T-helper 1 cell treated with Interleukin-12 subunit alpha and Interleukin-12 subunit beta and Interleukin-4 antibody, amounts not matched to agents 30 ng/mL and 1 ng/mL, for 36 hours (primary cell): Measurements from ENCODE around the gene HOXD8. TPM values are rescaled to one million over a fixed set of nuclear protein-coding genes. Genes with fewer than 3 reads are reported as not detected.

ENCODE experiments used
- intact Hi-C: fragments of 100-400 bp; cut with micrococcal nuclease; formaldehyde crosslinking; loops from one replicate; pipeline ENCODE4 v1.15.1; 2024
- total RNA-seq: library from RNA; stranded (reverse); gene quantifications from 2 replicates; pipeline ENCODE4 v1.2.3, GENCODE V29; 2022

The HOXD8 gene
- total RNA-seq, 1 donor from 2014 or later: not detected

DNA sequence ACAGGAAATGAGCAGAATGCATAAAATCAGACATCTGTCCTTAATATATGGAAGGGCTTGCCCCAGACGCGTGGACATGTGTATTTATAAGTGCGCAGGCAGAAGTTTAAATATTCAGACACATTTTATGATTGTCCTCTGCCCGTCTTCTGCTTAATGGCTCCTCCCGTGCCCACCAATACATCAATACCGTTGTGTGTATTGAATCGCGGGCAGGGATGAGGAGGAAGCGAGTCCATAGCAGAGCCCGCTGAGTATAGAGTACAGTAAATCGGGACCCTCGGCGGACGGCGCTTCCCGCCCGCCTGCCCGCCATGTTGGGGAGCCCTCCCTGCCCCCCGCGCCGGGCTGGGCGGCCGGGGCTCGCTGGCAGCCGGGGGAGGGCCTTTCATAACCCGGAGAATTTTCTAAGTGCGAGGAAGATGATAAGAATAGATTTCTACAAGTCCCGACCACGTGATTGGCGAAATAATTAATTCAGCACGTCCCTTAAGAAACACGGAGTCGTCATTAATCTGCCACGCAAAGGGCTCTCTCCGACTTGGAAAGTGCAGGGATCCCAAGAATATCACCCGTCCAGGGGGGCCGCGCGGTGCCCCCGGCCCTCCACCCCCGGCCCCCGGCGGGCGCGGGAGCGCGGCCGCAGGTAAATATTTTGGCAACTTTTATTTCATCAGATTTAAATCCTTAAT lies 27.4 kb downstream of the HOXD8 start, which contains the start of gene HOXD3:
Gene HOXD3 (plus strand): TSS at position 501 of the 692 bp plus-strand sequence. CDS start 11,808 bp downstream, outside the sequence.
- intact Hi-C loops: loop anchor here (2.0 to 10.0 kb wide), 4 partner anchors 16 to 1822 kb away; partner anchors contain the start of gene SP9

DNA sequence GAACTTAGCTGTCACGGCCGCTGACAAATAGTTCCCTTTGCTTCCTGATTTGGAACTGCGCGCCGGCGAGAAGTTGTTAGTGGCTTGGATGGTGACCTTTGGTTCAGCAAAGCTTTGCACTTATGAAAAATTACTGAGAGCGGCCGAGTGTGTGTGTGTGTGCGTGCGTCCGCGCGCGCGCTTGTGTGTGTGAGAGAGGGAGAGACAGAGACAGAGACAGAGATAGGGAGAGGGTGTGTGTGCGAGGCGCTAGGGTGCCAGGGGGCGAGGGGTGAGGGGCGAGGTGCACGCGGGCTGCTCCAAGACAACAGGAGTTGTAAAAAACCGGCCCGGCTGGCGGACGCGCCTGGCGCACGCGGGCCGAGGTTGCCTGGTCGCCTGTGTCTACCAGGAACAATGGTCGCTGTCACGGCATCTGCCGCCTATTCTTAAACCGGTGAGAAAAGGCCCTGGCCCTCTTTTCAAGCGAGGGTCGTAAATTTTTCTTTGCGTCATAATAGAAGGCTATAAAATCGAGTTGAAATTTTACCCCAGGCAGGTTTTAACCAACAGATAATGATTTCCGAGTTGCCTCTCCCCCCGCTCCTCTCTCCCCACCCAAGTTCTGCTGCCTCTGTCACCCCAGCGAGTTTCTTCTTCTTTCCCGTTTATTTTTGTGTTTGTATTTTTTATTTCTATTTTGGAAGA lies 28.1 kb downstream of the HOXD8 start:
- intact Hi-C loops: loop anchor here (2.0 to 10.0 kb wide), 4 partner anchors 15 to 1823 kb away; partner anchors contain the start of gene SP9

DNA sequence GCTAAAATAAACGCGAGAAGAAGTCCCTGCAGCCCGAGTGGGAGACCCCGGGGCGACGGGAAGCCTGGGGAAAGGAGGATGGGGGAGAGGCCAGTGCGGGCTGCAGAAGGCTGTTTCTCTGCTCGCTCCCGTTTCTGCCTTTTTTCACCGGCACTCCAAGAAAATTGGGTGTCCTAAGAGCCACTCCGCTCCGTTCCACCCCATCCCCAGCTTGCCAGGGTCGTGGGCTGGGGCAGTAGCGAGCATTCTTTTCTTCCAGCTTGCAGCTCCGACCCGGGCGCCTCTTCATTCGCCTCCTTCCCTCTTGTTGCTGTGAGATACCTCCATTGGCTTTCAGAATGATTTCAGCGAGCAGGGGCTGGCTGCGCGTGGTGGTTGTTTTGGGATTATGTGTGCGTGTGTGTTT lies 28.7 kb downstream of the HOXD8 start:
- intact Hi-C loops: loop anchor here (10.0 kb wide), 1 partner anchor 1823 kb away; the partner anchor contains the start of gene SP9

DNA sequence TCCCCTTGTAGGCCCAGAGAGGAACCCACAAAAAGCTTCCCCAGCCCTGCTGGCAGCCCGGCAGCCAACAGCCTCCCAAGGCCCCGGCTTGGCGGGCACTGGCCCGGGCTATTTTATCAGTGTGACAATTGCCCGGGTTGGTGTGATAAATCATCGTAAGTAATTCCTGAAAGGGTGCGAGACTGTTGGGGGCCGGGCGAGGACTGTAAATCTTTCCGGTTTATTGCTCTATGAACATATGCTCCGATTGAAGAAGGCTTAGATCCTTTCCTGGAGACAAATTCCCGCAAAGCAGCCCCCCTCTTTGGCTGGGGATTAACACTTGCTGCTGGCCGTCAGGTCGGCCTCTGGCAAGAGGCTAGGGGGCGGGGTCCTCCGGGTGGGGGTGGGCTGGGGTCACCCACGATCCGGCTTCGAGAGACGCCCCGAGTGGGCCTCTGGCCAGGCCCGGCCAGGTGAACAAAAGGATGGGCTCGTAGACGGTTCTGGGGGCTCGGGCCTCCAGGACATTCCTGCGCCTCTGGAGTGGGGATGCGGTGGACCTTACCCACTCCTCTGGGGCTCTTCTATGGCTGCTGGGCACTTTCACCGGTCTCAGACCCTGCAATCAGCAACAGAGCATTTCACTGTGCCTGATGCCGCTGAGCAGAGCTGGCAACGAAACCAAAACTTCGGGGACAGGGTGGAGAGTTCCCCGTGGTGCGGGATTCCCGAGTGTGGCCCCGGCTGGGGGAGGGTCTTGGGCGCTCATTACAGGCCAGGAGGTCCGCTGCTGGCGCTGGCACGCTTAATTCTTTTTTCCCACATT lies 29.6 kb downstream of the HOXD8 start:
- intact Hi-C loops: loop anchor here (10.0 kb wide), 1 partner anchor 1824 kb away; the partner anchor contains the start of gene SP9

DNA sequence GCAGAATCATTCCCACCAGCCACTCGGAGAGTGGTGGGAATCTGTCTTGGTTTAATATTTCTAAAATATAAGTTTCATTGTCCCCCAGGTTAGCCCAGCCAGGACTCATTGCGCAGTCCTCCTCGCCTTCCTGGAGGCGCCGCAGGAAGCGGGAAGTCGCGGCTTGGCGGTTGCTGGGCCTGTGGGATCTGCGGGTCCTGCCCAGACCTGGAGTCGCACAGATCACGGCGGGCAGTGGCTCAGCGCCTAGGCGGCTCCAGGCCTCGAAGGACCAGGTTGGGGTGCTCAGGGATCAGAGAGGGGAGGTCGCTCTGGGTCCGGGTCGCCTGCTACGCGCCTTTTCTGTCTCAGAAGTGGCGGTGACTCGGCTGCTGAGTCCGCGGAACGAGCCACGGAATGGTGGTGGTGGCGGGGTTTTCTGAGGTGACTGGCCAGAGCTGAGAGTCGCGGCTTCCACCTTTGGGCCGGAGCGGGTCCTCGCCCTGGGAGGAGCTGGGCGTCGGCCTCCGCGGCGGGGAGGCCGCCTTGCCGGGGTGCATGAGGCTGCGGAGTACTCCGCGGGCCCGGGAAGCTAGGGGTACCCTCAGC lies 30.3 kb downstream of the HOXD8 start:
- intact Hi-C loops: loop anchor here (10.0 kb wide), 1 partner anchor 1825 kb away; the partner anchor contains the start of gene SP9

DNA sequence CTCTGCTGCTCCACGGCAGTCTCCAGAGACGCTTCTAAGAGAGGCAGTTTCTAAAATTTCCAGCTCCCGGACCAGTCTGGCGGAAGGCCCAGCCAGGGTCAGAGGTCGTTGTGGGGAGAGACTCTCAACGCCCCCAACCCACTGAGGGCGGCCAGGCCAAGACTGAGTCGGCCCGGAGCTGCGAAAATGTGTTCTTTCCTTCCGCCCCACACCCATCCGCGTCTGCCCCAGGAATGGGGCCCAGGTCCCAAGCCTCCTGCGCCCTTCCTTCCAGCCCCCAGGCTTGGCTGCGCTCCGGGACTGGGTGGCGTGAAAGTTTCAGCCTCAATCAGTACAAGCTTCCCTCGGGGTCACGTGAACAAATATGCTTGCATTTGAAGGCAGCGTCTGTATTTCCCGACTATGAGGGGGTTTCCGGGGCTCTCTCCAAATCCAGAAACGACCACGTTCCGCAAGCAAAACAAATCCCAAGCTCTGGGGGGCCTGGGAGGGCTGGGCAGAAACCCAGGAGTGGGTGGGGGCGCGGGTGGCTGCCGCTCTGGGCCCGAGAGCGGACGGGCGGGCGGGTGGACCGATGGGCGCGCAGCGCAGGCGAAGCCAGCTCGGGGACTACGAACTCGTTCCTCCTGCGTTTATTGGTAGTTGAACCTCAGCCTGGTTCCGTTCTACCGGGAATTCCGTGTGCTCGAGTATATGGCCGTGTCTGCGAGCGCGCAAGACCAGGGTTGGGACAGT lies 30.9 kb downstream of the HOXD8 start:
- intact Hi-C loops: no loop called here

DNA sequence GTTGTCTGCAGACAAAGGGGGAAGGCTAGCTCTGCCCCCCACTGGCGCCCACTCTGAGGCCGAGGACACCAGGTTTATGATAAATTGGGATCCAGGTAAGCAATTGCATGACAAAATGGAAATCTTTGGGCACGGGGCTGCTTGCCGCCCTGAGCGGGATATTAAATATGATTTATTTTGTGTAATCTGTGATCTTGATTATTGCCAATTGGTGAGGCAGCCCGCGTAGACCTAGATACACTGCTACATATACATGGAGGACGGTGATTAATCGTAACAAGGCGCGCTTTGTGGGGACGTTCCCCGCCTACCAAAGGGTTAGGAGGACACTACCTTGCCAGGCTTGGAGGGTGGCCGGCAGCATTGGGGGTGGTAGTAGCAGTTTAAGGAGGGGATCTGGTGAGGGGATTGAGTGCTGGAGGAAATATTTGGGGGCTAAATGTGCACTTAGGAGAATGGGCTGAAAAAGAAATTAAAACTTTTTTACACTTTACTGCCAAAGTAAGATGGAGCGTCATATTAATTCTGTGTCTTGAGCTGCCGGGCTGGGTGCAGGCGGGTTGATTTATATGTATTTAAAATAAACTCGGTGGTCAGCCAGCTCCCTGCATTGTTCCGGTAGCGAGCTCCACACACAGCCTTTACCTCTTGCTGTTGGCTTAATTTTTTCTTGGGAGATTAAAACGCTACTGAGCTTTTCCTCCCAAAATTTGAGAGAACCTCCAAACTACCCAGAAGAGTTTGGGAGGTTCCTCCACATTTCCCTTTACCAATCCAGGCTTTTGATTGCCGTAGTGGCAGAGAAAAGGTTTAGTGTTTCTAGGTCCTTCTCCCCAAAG lies 31.7 kb downstream of the HOXD8 start:
- intact Hi-C loops: loop anchor here (1.0 kb wide), 1 partner anchor 52 kb away; no protein-coding TSS in a partner anchor

DNA sequence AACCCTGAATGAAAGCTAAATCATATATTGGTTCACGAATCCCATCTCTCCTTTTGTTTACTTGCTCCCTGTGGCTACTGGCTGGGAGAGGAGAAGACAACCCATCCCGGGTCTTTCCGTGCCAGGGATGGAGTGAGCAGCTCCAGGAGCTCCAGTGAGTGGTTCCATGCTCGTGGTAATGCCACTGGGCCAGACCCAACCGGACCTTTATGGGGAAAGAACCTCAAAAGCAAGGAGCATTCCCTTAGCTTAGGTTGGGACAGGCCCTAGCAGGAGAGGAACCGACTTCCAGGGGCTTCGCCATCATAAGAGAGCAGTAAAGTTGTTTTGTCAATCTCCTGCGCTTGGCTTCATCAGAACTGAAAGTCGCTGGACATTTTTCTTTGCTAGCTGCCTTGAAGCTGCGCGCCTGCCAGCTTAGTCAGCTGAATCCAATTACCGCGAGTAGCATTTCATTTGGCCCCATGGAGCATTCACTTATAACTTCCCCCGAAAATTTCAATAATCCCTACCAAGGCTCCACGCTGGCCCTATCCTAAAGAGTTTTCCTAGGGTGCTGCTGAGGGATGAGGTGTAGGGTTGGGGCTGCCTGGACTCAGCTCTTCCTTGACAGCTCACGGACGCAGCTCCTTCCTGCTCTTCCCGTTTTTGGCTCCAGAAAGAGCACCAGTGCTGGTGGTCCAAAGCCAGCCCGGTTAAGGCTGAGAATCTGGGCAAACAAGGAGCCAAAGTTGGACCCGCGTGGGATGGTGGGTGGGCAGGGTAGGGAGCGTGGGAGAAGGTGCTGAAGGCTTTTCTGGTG lies 32.5 kb downstream of the HOXD8 start:
- intact Hi-C loops: loop anchor here (1.0 to 2.0 kb wide), 3 partner anchors 10 to 79 kb away; partner anchors contain the start of gene EVX2

DNA sequence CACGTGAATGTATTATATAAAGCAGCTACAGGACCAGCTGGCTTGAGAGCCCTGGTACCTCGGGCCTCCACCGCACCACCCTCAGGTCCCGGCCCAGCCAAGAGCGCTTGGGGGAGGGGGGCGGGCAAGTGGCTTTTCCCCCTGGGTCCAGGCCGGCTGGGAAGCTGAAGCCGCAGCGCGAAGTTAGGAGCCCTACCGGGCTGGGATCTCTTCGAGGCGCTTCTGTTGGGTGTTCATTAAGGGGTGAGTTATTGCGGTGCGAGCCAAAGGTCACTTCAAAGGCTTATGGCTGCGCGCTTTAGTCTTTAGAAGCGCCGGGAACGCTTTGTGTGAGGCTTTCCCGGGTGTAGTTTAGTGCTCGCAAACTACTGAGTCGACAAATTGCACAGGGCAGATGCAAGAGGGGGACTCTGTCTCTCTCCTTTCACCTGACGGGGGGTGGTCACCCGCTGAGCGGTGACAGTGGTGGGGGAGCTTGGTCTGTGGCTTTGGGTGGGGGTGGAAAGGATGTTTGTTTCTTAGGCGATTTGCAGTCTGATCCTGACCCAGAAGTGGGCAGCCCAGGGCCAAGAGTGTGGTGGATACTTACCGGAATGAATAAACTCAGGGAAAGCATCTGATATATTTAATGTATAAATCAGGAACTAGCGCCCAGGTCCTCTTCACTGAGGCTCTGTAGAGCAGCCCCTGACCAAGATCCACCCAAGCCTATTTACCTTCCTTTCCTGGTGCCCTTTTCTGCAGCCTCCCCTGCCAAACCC lies 33.6 kb downstream of the HOXD8 start:
- intact Hi-C loops: loop anchor here (1.0 to 2.0 kb wide), 2 partner anchors 9 to 80 kb away; partner anchors contain the start of gene EVX2

DNA sequence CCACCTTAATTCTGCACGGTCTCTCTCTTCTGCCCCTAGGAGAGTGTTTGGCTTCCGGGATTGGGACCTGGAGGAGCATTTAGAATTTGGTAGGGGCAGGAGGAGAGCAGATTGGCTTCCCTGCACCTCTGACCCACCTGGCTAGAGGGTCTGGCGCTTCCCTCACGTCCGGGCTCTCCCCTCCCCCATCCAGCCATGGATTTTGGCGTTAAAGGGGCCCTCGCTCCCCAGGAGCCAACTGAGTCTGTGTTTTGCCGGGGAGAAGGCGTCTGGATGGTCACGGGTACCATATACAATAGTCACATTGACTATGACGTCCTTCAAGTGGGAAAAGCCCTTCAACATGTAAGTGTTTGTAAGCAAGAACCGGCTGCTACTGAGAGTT lies 34.2 kb downstream of the HOXD8 start:
- intact Hi-C loops: loop anchor here (2.0 kb wide), 1 partner anchor 81 kb away; the partner anchor contains the start of gene EVX2

DNA sequence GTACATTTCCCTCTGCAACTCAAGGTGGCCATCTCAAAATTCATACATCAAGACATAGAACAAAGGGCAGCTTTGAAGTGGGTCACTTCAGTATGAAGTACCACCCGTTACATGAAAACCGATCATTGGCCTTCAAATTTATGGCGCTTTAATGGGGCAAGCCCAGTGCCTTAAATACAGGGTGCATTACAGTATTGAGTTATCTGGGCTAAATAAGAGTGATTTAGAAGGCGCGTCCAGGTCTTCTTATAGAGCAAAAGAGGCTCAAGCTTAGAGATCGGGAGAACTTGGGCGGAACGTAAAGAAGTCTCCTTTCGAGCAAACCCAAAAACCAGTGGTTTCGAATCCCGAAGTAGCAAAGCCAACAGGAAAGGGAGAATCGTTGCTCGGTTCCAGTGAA lies 34.7 kb downstream of the HOXD8 start:
- intact Hi-C loops: no loop called here

DNA sequence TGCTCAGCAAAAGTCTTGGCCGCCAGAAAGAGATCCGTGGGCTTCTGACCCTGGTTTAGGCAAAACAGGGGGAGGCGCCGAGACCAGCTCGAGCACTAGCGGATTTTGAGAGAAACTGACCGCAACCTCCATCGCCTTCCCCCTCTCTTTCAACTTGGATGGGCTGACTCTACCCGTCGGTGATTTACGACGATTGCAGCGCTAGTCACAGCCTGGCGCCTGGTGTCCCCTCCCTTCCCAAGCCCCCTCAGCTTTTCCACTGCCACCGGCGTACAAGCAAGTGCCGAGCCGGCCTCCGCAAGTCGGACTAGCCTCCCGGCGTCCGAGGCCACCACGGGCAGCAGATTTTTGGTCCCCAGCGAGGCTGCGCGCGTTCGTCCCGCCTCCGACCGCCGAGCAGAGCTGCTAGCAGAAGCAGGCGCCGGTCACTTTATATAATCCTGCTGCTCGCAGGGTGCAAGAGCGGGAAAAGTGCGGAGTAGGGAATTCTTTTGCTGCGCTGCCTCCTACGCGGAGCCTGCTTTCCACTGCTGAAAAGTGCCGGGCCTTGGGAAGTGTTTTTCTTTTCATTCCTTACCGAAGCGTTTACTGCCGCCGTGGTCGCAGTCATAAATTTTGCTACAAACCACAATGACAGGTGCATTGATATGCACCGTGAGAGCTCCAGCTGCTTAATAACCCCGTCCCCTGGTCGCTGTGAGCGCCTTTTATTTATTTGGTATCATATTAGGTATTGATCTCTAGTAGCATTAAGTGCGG lies 35.3 kb downstream of the HOXD8 start:
- intact Hi-C loops: no loop called here

DNA sequence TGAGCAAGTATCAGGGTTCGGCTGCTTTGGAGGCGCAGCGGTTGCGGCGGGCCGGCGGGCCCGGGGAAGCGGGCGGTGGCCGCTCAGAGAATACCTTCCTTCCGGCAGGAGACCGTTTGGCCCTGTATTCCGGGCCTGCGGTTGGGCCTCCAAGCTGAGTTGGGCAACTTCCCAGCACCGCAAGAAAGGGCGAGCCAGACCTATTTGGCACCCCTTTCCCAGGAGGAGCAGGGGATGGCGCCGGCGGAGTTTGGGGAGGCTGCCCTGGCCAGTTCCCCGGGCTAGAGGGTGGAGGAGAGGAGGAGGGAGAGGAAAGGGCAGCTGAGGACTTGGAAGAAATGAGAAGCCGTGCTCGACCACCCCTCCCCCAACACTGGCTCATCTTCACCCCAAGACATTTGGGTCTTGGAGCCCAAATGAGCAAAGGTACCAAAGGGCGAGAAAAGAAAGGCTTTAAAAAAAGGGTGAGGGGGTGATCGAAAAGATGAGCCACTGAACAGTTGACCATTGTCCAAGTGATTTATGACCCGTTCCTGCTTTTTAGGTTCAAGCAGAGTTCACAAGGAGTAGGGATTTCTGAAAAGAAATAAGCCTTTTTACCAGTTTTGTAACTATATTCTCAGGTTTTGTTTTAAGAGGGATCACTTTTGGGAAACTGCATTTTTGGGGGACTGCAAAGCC lies 36.0 kb downstream of the HOXD8 start:
- intact Hi-C loops: no loop called here

DNA sequence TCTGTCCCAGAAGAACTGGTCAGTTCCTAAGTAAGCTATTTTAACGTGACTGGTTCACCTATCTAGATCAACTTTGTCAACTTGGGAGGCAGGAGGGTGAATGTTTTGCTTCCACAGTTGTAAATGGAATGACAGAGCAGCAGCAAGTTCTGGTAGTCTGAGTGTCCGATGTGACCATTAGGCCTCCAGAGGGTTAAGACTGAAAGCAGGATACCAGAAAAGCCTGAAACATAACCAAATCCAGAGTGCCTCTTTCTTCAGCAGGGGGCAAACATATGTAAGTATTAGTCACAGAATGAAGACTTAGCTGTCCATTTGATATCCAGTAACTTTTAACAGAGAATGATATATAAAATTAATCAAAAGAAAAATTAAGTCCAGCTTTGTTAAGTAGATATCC lies 36.8 kb downstream of the HOXD8 start:
- intact Hi-C loops: no loop called here

DNA sequence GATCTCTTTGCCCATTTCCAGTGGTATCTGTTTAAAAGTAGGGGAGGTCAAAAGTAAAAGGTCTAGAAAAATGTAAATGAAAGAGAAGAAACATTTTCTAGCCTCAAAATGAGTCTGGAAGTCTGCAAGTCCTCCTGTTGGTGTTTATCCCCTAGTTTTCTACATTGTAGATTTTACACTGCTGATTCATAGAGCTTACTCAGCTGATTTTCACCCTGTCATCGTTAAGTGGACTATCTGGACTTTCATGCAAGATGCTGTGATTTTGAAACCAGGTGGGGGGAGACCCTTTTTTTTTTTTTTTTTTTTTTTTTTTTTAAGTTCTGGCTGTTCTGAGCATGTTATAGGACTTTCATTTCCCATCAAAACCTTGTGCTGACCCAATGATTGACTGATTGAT lies 37.9 kb downstream of the HOXD8 start:
- intact Hi-C loops: no loop called here

DNA sequence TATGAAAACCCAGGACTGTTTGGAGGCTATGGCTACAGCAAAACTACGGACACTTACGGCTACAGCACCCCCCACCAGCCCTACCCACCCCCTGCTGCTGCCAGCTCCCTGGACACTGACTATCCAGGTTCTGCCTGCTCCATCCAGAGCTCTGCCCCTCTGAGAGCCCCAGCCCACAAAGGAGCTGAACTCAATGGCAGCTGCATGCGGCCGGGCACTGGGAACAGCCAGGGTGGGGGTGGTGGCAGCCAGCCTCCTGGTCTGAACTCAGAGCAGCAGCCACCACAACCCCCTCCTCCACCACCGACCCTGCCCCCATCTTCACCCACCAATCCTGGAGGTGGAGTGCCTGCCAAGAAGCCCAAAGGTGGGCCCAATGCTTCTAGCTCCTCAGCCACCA lies 39.7 kb downstream of the HOXD8 start:
- intact Hi-C loops: no loop called here
